ENCODE results near the gene ZDHHC11.
"Not testable (repeated sequence)": the region's sequence is repeated elsewhere in the genome, so short reads cannot be mapped to it uniquely, and the experiment has no call there.

The ZDHHC11 gene

GRCh38 chr5:749101-749670 is 101.6 kb downstream of the ZDHHC11 start:
- no peak for DNase-seq

DNA sequence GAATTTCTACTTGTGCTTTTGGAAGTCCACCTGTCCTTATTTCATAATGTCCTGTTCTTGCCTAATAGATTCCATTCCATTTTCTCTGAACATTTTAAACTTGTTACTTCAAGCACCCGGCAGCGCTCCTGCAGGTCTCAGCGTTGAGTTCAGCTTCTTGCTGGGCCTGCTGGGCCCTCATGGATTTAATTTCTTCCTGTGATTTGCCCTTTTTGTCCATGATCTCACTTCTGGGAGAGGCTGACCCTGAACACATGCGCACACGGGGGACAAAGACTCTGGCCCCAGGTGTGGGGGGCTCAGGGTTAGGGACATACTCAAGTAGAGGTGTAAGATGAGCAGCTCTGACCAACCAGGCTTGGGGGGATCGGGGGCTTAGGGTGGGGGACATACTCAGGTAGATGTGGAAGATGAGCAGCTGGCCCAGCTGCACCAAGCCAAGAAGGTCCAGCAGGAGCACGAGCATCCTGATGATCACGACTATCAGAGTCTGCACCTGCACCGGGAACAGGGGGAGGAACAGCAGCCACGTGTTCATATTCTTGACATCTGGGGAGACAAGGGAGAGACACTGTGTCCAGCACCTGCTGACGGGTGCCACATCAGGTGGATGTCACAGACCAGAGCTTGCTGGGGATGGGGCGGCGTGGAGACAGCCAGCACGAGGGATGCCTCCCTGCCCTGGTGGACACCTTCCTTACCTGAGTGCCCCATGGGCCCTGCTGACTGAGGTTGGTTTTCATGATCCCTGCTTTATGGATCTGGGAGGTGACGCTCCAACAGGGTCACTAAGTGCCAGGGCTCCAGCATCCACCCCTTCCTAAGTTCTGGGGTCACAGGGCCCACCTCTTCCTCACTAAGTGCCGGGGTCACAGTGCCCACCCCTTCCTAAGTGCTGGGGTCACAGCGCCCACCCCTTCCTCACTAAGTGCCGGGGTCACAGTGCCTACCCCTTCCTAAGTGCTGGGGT is 102.5 kb downstream of the ZDHHC11 start:
- not testable (repeated sequence) for DNase-seq

- not testable (repeated sequence) for DNase-seq
These were observed 103.4 kb downstream of the ZDHHC11 start for GRCh38 chr5:747303-747844.

- DNase-seq, result no peak
These were observed 104.5 kb downstream of the ZDHHC11 start for GRCh38 chr5:746258-746761.
